KMS-11 (cell line): ENCODE results near the gene TIMM17A.
"Not testable (repeated sequence)": the region's sequence is repeated elsewhere in the genome, so short reads cannot be mapped to it uniquely, and the experiment has no call there.

Source experiments
- H2AFZ ChIP-seq: fragments of 200-600 bp; sonication (generic); 2 replicates; pipeline ENCODE4 v1.6.1; 2016; ENCODE audit warnings: antibody characterized with exemption, mixed run types, low read depth
- H3K27ac ChIP-seq: fragments of 200-600 bp; sonication (generic); 2 replicates; pipeline ENCODE4 v1.6.1; 2016; ENCODE audit warnings: mild to moderate bottlenecking, mixed run types
- H3K27me3 ChIP-seq: fragments of 200-600 bp; sonication (generic); 2 replicates; pipeline ENCODE4 v1.6.1; 2017; ENCODE audit warnings: mild to moderate bottlenecking, low read depth, mixed run types, moderate library complexity; ENCODE audit not compliant: insufficient read depth
- H3K36me3 ChIP-seq: fragments of 200-600 bp; sonication (generic); 2 replicates; pipeline ENCODE4 v1.6.1; 2017; ENCODE audit warnings: mild to moderate bottlenecking, mixed run types; ENCODE audit not compliant: insufficient read depth
- H3K4me1 ChIP-seq: fragments of 200-600 bp; sonication (generic); 2 replicates; pipeline ENCODE4 v1.6.1; 2016; ENCODE audit warnings: mild to moderate bottlenecking, low read depth, mixed run types; ENCODE audit not compliant: poor library complexity, severe bottlenecking
- H3K4me2 ChIP-seq: fragments of 200-600 bp; sonication (generic); 2 replicates; pipeline ENCODE4 v1.7.0; 2016; ENCODE audit warnings: mild to moderate bottlenecking, mixed run types
- H3K4me3 ChIP-seq: fragments of 200-600 bp; sonication (generic); IDR thresholded peaks from 2 replicates; pipeline ENCODE4 v1.6.1; 2017; ENCODE audit warnings: low read depth, low read length, mixed read lengths; ENCODE audit not compliant: insufficient read depth
- H3K79me2 ChIP-seq: fragments of 200-600 bp; sonication (generic); 2 replicates; pipeline ENCODE4 v1.6.1; 2016; ENCODE audit warnings: low read depth, mixed run types; ENCODE audit not compliant: insufficient read depth
- H3K9ac ChIP-seq: fragments of 200-600 bp; sonication (generic); 2 replicates; pipeline ENCODE4 v1.6.1; 2016; ENCODE audit warnings: mild to moderate bottlenecking, mixed run types
- H4K20me1 ChIP-seq: fragments of 200-600 bp; sonication (generic); 2 replicates; pipeline ENCODE4 v1.6.1; 2016; ENCODE audit warnings: mild to moderate bottlenecking, mixed run types; ENCODE audit not compliant: insufficient read depth
- CTCF ChIP-seq: fragments of 200-600 bp; sonication (generic); conservative IDR thresholded peaks from 2 replicates; pipeline ENCODE4 v1.6.1; 2017; ENCODE audit warnings: low read depth, mild to moderate bottlenecking, antibody characterized with exemption, low read length, moderate library complexity, mixed read lengths

TIMM17A gene

DNA sequence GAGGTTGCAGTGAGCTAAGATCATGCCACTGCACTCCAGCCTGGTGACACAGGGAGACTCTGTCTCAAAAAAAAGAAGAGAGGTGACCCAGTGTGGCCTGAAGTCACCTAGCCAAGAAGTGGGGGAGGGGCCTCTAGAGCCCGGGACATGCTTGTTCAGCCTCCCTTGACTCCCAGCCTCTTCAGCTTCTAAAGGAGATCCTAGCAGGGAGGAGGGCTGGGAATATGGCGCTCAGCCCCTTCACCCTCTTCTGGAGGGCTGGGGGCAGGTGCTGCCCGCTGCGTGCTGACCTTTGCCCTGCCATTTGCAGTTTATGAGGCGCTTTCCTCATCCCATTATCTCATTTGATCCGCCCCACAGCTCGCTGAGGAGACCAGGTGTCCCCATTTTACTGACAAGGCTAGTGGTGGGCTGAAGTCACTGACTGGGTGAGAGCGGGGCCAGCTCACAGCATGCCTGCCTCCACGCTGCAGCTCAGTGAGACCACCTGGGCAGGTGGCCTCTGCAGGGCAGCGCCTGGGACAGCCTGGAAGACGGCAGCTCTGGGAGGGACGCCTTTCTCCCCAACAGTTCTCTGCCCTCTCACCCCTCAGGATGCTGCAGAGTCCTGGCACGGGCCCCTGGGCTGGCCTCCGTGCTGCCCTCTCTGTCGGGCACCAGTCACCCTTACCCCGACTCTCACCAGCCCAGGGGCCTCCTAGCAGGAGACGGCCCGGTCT lies 62.6 kb downstream of the TIMM17A start:
- no peak overlapping the region for H3K9ac ChIP-seq
- H3K4me3 ChIP-seq = no peak overlapping the region
- no peaks in the 10 kb centered on the region for H3K36me3 ChIP-seq
- H4K20me1 ChIP-seq = no peaks in the 10 kb centered on the region
- H3K4me1 ChIP-seq = no peaks in the 10 kb centered on the region
- no peak for TF ChIP-seq CTCF
- no peak overlapping the region for H3K27ac ChIP-seq
- H3K27me3 ChIP-seq = no peaks in the 10 kb centered on the region
- no peak overlapping the region for H3K4me2 ChIP-seq
- H2AFZ ChIP-seq = no peak overlapping the region
- no peaks in the 10 kb centered on the region for H3K79me2 ChIP-seq

DNA sequence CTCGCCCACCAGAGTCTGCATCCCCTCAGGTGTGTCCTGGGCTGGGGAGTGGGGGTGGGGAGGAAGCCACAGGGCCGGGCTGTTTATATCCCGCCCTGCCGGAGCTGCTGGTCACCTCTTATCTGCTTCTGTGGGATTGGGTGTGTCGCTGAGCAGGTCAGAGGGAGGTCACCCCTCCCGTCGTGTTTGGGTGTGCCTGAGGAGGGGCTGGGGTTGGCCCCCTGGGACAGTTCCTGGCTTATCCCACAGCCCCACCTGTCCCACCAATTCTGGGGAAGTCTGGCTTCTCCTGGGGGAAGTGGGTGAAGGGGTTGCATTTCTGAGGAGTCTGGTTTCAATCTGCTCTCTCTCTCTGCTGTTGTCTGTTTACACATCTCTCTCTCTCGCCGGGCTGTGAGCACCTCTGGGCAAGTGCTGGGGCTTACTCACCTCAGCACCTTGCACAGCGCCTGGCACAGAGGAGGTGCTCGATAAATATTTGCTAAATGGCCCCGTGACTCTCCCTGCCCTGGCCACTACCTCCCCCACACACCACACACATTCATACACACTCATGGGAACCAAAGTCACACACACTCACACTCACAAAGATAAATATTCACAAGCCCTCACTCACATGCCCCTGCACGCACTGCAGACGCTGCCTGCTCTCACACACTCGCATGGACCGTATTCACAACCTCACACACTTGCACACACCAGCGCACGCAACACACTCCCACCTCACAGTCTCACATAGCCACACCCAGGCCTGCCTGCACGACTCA lies 63.3 kb downstream of the TIMM17A start:
- H3K27me3 ChIP-seq = no peaks in the 10 kb centered on the region
- no peaks in the 10 kb centered on the region for H3K4me1 ChIP-seq
- H3K36me3 ChIP-seq = no peaks in the 10 kb centered on the region
- no peak overlapping the region for H2AFZ ChIP-seq
- H4K20me1 ChIP-seq = no peaks in the 10 kb centered on the region
- no peak overlapping the region for H3K27ac ChIP-seq
- no peak overlapping the region for H3K4me2 ChIP-seq
- no peak overlapping the region for H3K9ac ChIP-seq
- no peak overlapping the region for H3K4me3 ChIP-seq
- TF ChIP-seq CTCF = no peak
- H3K79me2 ChIP-seq = no peaks in the 10 kb centered on the region

GRCh38 chr1:202019235-202019558 lies 63.9 kb downstream of the TIMM17A start:
- not testable (repeated sequence) for H3K27me3 ChIP-seq, H3K79me2 ChIP-seq, H3K36me3 ChIP-seq, H3K4me3 ChIP-seq, H3K4me1 ChIP-seq, H2AFZ ChIP-seq, H3K27ac ChIP-seq, H3K9ac ChIP-seq, H3K4me2 ChIP-seq, H4K20me1 ChIP-seq
